GM12878 (cell line): ENCODE measurements around the gene CCSER2. TPM values are rescaled to one million over a fixed set of nuclear protein-coding genes. Genes with fewer than 3 reads are reported as not detected.
"Not testable (repeated sequence)": the region's sequence is repeated elsewhere in the genome, so short reads cannot be mapped to it uniquely, and the experiment has no call there.

Experiments
- ATAC-seq: fragments of 200-7000 bp; cut with Tn5 transposase; 3 replicates; pipeline ENCODE4 v1.9.1; 2020; ENCODE audit warnings: mild to moderate bottlenecking, moderate library complexity
- BruUV-seq: library from RNA; stranded (reverse); fragments of 400-500 nt; replicated peaks from 2 replicates; lab custom pipeline; 2021; lab: Mats Ljungman, UMichigan
- CTCF ChIA-PET: fragments of 300-600 bp; sonication (Branson Sonifier 250); formaldehyde crosslinking; extraction: SDS; loops from one replicate; lab custom pipeline; 2021; ENCODE audit warnings: inconsistent platforms; lab: Yijun Ruan, JAX
- POLR2A ChIA-PET: fragments of 350-600 bp; formaldehyde crosslinking; extraction: SDS; loops from one replicate; lab custom pipeline; 2021; ENCODE audit warnings: inconsistent platforms; lab: Charles Lee
- RAD21 ChIA-PET: fragments of 300-600 bp; sonication (Branson Sonifier 250); formaldehyde crosslinking; loops from one replicate; lab custom pipeline; 2023; ENCODE audit warnings: antibody characterized with exemption; ENCODE audit not compliant: unreplicated experiment; lab: Charles Lee
- SMC1A ChIA-PET: fragments of 300-600 bp; sonication (Branson Sonifier 250); formaldehyde crosslinking; loops from one replicate; lab custom pipeline; 2023; ENCODE audit not compliant: unreplicated experiment, uncharacterized antibody; lab: Charles Lee
- DNase-seq: peaks from one replicate; pipeline ENCODE4 v3.0.0-alpha.2; 2011; ENCODE audit warnings: low read depth, low spot score
- FAIRE-seq: peaks from 3 replicates; lab custom pipeline; 2011; peaks lifted over from hg19 to GRCh38; lab: Jason Lieb, UNC
- H2AFZ ChIP-seq: 2 replicates; pipeline ENCODE4 v1.6.0; 2011; ENCODE audit warnings: low read depth, low read length, control low read depth; ENCODE audit not compliant: control insufficient read depth
- H3K27ac ChIP-seq: 2 replicates; pipeline ENCODE4 v1.5.1; 2011; ENCODE audit warnings: control low read depth; ENCODE audit not compliant: control insufficient read depth, insufficient read depth
- H3K27me3 ChIP-seq, 2 experiments: replicated peaks in 1 of 2; 2 replicates each; pipeline versions ENCODE4 v1.6.0 to v1.6.1; 2011; ENCODE audit warnings: low read length in 1 of 2; ENCODE audit not compliant: control insufficient read depth in 2 of 2, insufficient read depth in 2 of 2
- H3K36me3 ChIP-seq, 2 experiments: 2 replicates each; pipeline ENCODE4 v1.5.1; 2011; ENCODE audit warnings: low read length in 1 of 2; ENCODE audit not compliant: control insufficient read depth in 2 of 2, insufficient read depth in 2 of 2
- H3K4me1 ChIP-seq: 2 replicates; pipeline ENCODE4 v1.6.1; 2011; ENCODE audit warnings: mild to moderate bottlenecking, low read length, moderate library complexity, mixed read lengths; ENCODE audit not compliant: control insufficient read depth, insufficient read depth
- H3K4me2 ChIP-seq: 2 replicates; pipeline ENCODE4 v1.6.0; 2011; ENCODE audit warnings: control low read depth; ENCODE audit not compliant: control insufficient read depth, insufficient read depth
- H3K4me3 ChIP-seq: fragments of 200-600 bp; sonication (generic); 2 replicates; pipeline ENCODE4 v1.5.1; 2016
- H3K79me2 ChIP-seq: 2 replicates; pipeline ENCODE4 v1.6.0; 2011; ENCODE audit warnings: low read length; ENCODE audit not compliant: control insufficient read depth, insufficient read depth
- H3K9ac ChIP-seq: 2 replicates; pipeline ENCODE4 v1.8.0; 2011; ENCODE audit warnings: low read length, control low read depth, mixed read lengths; ENCODE audit not compliant: control insufficient read depth, insufficient read depth
- H3K9me3 ChIP-seq: replicated peaks from 3 replicates; pipeline ENCODE4 v1.5.1; 2011; ENCODE audit warnings: mild to moderate bottlenecking, low read length; ENCODE audit not compliant: control insufficient read depth, insufficient read depth
- H4K20me1 ChIP-seq: 2 replicates; pipeline ENCODE4 v1.6.0; 2011; ENCODE audit not compliant: control insufficient read depth, insufficient read depth
- POU2F2 ChIP-seq: IDR thresholded peaks from 3 replicates; pipeline ENCODE4 v1.6.1; 2011; ENCODE audit warnings: low read depth, mild to moderate bottlenecking, low read length, borderline replicate concordance
- ZNF274 ChIP-seq: IDR thresholded peaks from one replicate; pipeline ENCODE4 v1.8.0; 2011; ENCODE audit not compliant: insufficient read length, insufficient read depth
- WGBS: methylation state at CpG from one replicate; pipeline ENCODE4 v1.1.6; 2016; ENCODE audit warnings: low lambda C conversion rate; ENCODE audit not compliant: insufficient replicate concordance, insufficient coverage; ENCODE audit errors: missing lambda C conversion rate; 5-methylcytosine and 5-hydroxymethylcytosine counted together
- in situ Hi-C: fragments of 300-500 bp; cut with MboI; formaldehyde crosslinking; loops from 9 replicates; pipeline ENCODE4 v1.14.3; 2018; ENCODE audit warnings: mixed read lengths
- intact Hi-C: fragments of 100-400 bp; cut with micrococcal nuclease; formaldehyde crosslinking; loops from one replicate; pipeline ENCODE4 v1.14.2; 2022; ENCODE audit not compliant: unreplicated experiment
- polyA plus RNA-seq, 11 experiments: library from polyadenylated mRNA; depleted of rRNA in 4 of 11; unstranded in 6 of 11; stranded (reverse) in 5 of 11; fragments of >200 nt; fragmentation: Nextera tagmentation in 4 of 11; fragmentation: Illumina TruSeq in 1 of 11; extraction: Ambion mirVana in 4 of 11; extraction: Trizol in 1 of 11; gene quantifications; 1 replicate in 1 of 11; 2 replicates in 10 of 11; pipeline versions ENCODE4 v1.2.1 to v1.2.3, GENCODE V29; 2011 to 2016; ENCODE audit warnings: inconsistent platforms in 2 of 11, missing spikeins in 2 of 11, low read depth in 1 of 11
- total RNA-seq, 4 experiments: library from RNA; depleted of rRNA in 3 of 4; stranded (reverse); fragments of >200 nt in 3 of 4; fragmentation: Illumina TruSeq in 1 of 4; extraction: Trizol in 1 of 4; gene quantifications; 2 replicates each; pipeline versions ENCODE4 v1.2.1 to v1.2.3, GENCODE V29; 2013 to 2021
- TF ChIP-seq, protein P1 (sequence below): fragments of 450-650 bp; IDR thresholded peaks from 2 replicates; pipeline ENCODE4 v1.6.1; 2018; ENCODE audit warnings: borderline replicate concordance, mild to moderate bottlenecking; ENCODE audit not compliant: partially characterized antibody

The CCSER2 gene
- total and polyA plus RNA-seq, 10 of the 15 experiments (the other 5 are each of a cell fraction or from before 2014, with no cell fraction given): 4.7 to 18.8 (median 13.2) TPM

DNA sequence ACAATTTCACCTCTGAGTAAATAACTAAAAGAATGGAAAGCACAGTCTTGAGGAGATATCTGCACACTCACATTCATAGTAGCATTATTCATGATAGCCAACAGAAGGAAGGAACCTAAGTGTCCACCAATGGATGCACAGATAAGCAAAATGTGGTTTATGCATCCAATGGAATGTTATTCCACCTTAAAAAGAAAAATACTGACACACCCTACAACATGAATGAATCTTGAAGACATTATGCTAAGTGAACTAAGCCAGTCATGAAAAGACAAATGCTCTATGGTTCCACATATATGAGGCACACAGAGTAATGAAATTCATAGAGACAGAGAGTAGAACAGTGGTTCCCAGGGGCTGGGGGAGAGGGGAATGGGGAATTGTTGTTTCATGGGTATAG, 6.5 kb upstream of the CCSER2 start (continued):
- no peak for TF ChIP-seq ZNF274
- TF ChIP-seq POU2F2: no peak
- TF ChIP-seq, protein P1, sequence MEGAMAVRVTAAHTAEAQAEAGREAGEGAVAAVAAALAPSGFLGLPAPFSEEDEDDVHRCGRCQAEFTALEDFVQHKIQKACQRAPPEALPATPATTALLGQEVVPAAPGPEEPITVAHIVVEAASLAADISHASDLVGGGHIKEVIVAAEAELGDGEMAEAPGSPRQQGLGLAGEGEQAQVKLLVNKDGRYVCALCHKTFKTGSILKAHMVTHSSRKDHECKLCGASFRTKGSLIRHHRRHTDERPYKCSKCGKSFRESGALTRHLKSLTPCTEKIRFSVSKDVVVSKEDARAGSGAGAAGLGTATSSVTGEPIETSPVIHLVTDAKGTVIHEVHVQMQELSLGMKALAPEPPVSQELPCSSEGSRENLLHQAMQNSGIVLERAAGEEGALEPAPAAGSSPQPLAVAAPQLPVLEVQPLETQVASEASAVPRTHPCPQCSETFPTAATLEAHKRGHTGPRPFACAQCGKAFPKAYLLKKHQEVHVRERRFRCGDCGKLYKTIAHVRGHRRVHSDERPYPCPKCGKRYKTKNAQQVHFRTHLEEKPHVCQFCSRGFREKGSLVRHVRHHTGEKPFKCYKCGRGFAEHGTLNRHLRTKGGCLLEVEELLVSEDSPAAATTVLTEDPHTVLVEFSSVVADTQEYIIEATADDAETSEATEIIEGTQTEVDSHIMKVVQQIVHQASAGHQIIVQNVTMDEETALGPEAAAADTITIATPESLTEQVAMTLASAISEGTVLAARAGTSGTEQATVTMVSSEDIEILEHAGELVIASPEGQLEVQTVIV: no peak

DNA sequence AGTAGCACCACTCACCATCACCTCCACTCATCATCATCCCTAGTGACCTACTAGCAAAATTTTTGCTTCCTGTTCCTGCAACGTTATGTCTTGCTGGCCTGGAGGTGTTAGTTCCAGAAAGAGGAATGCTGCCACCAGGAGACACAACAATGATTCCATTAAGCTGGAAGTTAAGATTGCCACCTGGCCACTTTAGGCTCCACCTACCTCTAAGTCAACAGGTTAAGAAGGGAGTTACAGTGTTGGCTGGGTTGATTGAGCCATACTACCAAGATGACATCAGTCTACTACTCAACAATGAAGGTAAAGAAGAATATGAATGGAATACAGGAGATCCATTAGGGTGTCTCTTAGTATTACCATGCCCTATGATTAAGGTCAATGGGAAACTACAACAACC, 4.8 kb upstream of the CCSER2 start:
- DNase-seq, H3K4me2 ChIP-seq, H3K4me1 ChIP-seq, SMC1A ChIA-PET, RAD21 ChIA-PET, H3K79me2 ChIP-seq, BruUV-seq, H3K9me3 ChIP-seq, H3K36me3 ChIP-seq, H3K4me3 ChIP-seq, H4K20me1 ChIP-seq, H3K27ac ChIP-seq, FAIRE-seq, intact Hi-C loops, POLR2A ChIA-PET, H3K9ac ChIP-seq, in situ Hi-C loops, CTCF ChIA-PET, H3K27me3 ChIP-seq, H2AFZ ChIP-seq, ATAC-seq: not testable (repeated sequence)
- WGBS: 0% methylated on average over 1 of the region's 1 CpG

DNA sequence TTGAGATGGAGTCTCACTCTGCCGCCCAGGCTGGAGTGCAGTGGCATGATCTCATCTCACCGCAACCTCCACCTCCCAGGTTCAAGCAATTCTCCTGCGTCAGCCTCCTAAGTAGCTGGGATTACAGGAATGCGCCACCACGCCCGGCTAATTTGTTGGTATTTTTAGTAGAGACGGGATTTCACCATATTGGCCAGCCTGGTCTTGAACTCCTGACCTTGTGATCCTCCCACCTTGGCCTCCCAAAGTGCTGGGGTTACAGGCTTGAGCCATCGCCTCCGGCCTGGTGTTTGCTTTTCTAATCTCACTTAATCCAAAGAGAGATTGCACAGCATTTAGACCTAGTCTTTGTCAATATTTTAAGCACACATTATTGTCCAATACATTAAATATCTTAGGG, 1.4 kb upstream of the CCSER2 start:
- H3K4me3 ChIP-seq, H3K4me1 ChIP-seq, H3K27ac ChIP-seq, H2AFZ ChIP-seq, intact Hi-C loops, H3K79me2 ChIP-seq, H3K36me3 ChIP-seq, H3K4me2 ChIP-seq, H4K20me1 ChIP-seq, SMC1A ChIA-PET, H3K27me3 ChIP-seq, ATAC-seq, H3K9me3 ChIP-seq, POLR2A ChIA-PET, FAIRE-seq, BruUV-seq, DNase-seq, H3K9ac ChIP-seq: not testable (repeated sequence)
- ChIA-PET CTCF (interaction anchor here (1.7 kb wide), 1 partner anchor 208 kb away, joined by 3 read pairs; no protein-coding TSS in a partner anchor), RAD21 (interaction anchor here (1.9 kb wide), 1 partner anchor 10 kb away, joined by 10 read pairs; no protein-coding TSS in a partner anchor)
- in situ Hi-C loops: loop anchor here (5.0 kb wide), 1 partner anchor 185 kb away; no protein-coding TSS in a partner anchor
- WGBS: 97% methylated on average over 9 of the region's 9 CpGs
